ENCODE measurements around the gene CENPP. TPM values are rescaled to one million over a fixed set of nuclear protein-coding genes. Genes with fewer than 3 reads are reported as not detected.

Gene CENPP
- total RNA-seq, 1 donor from 2014 or later = 4.4 TPM

DNA sequence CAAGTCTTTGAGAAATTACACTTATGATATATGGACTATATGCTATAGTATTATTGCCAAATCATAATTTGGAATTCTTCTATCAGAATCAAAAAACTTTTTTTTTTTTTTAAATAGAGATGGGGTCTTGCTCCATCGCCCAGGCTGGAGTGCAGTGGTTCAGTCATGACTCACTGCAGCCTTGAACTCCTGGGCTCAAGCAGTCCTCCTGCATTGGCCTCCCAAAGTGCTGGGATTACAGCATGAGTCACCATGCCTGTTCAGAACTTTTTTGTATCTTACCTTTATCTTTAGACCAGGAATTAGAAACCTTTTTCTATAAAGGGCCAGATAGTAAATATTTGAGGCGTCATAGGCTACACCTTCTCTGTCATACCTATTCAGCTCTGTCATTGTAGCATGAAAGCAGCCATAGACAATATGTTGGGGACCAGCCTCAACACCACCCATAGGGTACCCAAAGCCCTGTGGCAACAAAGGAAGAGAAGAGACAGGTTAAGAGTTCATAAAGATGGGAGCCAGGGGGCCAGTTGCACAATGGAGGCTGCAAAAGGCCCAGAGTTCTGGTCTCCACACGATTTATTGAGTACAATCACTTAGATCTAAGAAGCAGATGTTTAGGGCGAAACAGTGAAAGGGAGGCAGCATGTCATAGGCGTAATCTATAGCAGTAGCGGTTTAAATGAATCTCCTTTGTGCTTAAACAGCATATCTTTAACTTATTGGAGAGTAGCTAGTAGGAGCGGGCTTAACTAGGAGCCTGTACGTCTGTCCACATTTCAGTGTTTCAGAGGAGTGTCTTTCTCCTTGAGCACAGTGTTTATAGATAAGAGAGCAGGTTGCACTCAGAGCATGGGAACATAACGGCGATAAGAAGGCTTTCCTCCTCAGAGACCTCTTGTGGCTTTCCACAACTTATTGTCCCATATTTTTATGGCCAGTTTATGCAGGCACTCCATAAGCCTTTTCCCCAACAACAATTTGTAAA, 197.5 kb downstream of the CENPP start:
- TF ChIP-seq, protein P1, sequence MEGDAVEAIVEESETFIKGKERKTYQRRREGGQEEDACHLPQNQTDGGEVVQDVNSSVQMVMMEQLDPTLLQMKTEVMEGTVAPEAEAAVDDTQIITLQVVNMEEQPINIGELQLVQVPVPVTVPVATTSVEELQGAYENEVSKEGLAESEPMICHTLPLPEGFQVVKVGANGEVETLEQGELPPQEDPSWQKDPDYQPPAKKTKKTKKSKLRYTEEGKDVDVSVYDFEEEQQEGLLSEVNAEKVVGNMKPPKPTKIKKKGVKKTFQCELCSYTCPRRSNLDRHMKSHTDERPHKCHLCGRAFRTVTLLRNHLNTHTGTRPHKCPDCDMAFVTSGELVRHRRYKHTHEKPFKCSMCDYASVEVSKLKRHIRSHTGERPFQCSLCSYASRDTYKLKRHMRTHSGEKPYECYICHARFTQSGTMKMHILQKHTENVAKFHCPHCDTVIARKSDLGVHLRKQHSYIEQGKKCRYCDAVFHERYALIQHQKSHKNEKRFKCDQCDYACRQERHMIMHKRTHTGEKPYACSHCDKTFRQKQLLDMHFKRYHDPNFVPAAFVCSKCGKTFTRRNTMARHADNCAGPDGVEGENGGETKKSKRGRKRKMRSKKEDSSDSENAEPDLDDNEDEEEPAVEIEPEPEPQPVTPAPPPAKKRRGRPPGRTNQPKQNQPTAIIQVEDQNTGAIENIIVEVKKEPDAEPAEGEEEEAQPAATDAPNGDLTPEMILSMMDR (conservative IDR thresholded peaks at IDR 0.05; ENCODE audit: low read depth, low read length) = no peak
- H3K4me3 ChIP-seq (ENCODE audit: low read depth, low read length) = no peak overlapping the region
- DNase-seq (ENCODE audit: low read depth) = no peak

DNA sequence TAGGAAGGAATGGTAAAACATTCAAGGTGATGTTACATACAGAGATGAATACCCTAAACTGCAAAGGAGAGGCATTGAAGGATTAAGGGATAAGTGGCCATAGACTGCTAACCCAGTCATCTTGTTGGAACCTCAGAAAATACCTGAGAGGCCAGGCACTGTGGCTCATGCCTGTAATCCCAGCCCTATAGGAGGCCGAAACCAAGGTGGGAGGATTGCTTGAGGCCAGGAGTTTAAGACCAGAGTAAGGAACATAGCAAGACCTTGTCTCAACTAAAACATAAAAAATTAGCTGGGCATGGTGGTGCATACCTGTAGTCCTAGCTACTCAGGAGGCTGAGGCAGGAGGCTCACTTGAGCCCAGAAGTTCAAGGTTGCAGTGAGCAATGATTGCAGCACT, 199.1 kb downstream of the CENPP start:
- TF ChIP-seq, protein P1 (conservative IDR thresholded peaks at IDR 0.05; ENCODE audit: low read depth, low read length) = no peak
- no peak for DNase-seq (ENCODE audit: low read depth)
- H3K4me3 ChIP-seq (ENCODE audit: low read depth, low read length) = no peak overlapping the region

DNA sequence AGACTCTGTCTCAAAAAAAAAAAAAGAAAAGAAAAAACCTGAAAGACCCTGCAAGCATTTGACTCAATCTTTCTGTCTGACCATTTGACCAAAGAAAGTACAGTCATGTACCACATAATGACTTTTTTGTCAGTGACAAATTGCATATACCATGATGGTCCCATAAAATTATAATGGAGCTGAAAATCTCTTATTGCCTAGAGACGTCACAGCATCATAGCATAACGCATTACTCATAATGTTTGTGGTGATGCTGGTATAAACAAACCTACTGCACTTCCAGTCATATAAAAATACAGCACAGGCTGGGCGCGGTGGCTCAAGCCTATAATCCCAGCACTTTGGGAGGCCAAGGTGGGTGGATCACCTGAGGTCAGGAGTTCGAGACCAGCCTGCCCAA, 199.6 kb downstream of the CENPP start:
- TF ChIP-seq, protein P1 (conservative IDR thresholded peaks at IDR 0.05; ENCODE audit: low read depth, low read length) = no peak
- DNase-seq (ENCODE audit: low read depth) = no peak
- no peak overlapping the region for H3K4me3 ChIP-seq (ENCODE audit: low read depth, low read length)

DNA sequence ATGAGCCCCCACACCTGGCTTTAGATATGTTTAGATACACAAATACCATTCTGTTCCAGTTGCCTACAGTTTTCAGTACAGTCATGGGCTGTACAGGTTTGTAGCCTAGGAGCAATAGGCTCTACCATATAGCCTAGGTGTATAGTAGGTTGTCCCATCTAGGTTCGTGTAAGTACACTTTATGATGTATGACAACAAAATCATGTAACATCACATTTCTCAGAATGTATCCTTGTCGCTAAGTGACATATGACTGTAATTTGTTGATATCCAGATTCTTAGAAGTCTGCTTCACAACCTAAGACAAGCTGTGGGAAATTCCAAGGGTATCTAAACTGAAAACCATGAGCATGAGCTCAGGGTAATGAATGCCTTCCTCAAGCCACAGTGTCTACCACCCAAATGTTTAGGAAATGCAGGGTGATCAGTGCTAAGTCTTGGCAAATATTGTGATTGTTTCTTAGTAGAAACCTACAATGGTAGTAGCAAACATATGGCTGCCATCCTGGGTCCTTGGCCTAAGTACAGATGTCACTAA, 201.6 kb downstream of the CENPP start:
- TF ChIP-seq, protein P1 (conservative IDR thresholded peaks at IDR 0.05; ENCODE audit: low read depth, low read length) = no peak

DNA sequence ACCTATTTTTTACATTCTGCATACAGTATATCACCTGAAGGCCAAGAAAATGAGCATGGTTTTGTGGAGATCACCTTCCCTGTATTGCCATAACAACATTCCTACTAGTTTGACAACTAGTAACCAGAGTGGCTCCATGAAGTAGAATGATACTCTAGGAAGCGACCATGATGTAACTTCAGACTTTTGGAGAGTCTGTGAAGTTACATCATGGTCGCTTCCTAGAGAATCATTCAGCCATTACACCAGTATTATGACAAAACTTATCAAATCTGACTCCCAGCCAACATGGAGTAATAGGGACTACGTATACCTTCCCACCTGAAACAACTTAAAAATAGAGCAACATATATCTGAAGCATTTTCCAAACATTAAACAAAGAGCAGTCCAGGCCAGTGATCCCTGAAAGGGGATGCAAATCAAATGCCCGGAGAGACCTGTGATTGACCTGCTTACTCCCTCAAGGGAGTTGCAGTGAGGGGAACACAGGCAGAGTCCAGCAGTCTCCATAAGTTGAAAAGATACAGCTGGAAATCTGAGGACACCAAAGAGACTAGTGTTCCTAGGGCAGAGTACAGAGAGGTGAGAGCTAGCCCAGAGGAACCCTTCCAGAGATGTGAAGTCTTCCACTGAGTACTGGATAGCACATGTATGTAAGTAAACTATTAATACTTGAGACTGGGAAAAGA, 202.2 kb downstream of the CENPP start:
- H3K4me3 ChIP-seq (ENCODE audit: low read depth, low read length) = no peak overlapping the region
- no peak for DNase-seq (ENCODE audit: low read depth)

More for the DNA sequence above, 201.6 kb downstream of the CENPP start:
- DNase-seq (ENCODE audit: low read depth) = no peak
- H3K4me3 ChIP-seq (ENCODE audit: low read depth, low read length) = no peak overlapping the region

DNA sequence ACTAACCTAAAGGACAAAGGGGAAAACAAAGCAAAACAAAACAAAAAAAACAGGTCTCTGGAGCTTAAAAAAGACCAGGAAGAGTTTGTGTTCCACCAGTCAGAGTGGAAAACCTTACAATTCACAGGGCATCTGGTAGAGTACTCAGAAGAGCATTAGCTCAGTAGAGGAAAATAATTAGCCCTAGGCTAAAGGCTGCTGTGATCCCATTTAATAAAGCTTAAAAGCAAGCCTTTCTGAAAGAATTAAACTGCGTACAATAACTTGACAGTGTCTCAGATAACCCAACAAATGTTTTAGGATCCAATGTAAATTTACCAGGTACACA, 202.7 kb downstream of the CENPP start:
- DNase-seq (ENCODE audit: low read depth) = no peak
- TF ChIP-seq, protein P1 (conservative IDR thresholded peaks at IDR 0.05; ENCODE audit: low read depth, low read length) = no peak
- no peak overlapping the region for H3K4me3 ChIP-seq (ENCODE audit: low read depth, low read length)

More for the DNA sequence above, 202.2 kb downstream of the CENPP start:
- TF ChIP-seq, protein P1 (conservative IDR thresholded peaks at IDR 0.05; ENCODE audit: low read depth, low read length) = no peak

Measured in epithelial cell of proximal tubule (primary cell).